Measurements from ENCODE around the gene SECTM1.

DNA sequence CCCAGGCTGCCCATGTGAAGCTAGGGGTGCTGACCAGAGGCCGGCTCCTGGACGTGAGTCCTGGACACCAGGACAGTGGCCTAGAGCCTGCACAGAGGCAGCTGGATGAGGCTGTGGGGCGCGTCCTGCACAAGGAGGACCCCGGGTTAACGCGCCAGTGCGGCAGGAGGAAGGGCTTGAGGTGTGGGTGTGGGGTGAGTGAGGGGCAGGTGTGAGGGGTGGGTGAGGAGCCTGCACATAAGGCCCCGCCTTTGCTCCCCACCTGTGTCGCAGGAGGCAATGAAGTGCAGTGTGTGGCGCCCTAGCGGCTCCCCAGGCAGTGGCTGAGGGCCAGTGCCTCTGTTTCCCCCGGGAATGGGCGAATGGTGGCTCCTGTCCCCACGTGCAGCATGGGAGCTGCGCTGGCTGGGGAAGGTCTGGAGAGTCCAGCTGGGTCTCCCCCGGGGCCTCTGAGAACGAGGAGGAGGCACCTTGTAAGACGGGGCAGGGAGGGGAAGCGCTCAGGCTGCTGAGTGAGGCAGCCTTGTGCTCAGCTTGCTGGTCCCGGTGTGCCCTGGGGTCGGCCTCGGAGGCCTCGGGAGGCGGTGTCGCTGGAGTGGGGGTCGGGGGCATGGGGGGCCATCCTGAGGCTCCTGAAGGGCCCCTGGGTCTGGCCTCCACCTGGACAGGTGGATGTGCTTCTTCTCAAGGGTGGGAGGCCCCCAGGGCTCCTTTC lies 19.4 kb downstream of the SECTM1 start:
- TF ChIP-seq TAF1 (IDR thresholded peaks at IDR 0.05; ENCODE audit: low read depth) = no peak
- TF ChIP-seq EGR1 (IDR thresholded peaks at IDR 0.05) = no peak
- TF ChIP-seq EP300 (IDR thresholded peaks at IDR 0.05; ENCODE audit: borderline replicate concordance) = no peak
- TF ChIP-seq RAD21 (IDR thresholded peaks at IDR 0.05; ENCODE audit: low read depth) = no peak
- TF ChIP-seq, protein P1, sequence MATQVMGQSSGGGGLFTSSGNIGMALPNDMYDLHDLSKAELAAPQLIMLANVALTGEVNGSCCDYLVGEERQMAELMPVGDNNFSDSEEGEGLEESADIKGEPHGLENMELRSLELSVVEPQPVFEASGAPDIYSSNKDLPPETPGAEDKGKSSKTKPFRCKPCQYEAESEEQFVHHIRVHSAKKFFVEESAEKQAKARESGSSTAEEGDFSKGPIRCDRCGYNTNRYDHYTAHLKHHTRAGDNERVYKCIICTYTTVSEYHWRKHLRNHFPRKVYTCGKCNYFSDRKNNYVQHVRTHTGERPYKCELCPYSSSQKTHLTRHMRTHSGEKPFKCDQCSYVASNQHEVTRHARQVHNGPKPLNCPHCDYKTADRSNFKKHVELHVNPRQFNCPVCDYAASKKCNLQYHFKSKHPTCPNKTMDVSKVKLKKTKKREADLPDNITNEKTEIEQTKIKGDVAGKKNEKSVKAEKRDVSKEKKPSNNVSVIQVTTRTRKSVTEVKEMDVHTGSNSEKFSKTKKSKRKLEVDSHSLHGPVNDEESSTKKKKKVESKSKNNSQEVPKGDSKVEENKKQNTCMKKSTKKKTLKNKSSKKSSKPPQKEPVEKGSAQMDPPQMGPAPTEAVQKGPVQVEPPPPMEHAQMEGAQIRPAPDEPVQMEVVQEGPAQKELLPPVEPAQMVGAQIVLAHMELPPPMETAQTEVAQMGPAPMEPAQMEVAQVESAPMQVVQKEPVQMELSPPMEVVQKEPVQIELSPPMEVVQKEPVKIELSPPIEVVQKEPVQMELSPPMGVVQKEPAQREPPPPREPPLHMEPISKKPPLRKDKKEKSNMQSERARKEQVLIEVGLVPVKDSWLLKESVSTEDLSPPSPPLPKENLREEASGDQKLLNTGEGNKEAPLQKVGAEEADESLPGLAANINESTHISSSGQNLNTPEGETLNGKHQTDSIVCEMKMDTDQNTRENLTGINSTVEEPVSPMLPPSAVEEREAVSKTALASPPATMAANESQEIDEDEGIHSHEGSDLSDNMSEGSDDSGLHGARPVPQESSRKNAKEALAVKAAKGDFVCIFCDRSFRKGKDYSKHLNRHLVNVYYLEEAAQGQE (IDR thresholded peaks at IDR 0.05; ENCODE audit: low read depth) = no peak
